Bronchial epithelial cell (primary cell): ENCODE measurements around the gene KCNF1. TPM values are rescaled to one million over a fixed set of nuclear protein-coding genes. Genes with fewer than 3 reads are reported as not detected.
A peak's percentile ranks its signal among the peaks of the same experiment; 100 is the strongest.

Experiments
- DNase-seq: peaks from one replicate; pipeline ENCODE4 v3.0.0-alpha.2; 2010; ENCODE audit warnings: low read depth
- FAIRE-seq: peaks from 2 replicates; lab custom pipeline; 2011; peaks lifted over from hg19 to GRCh38; lab: Jason Lieb, UNC
- H3K27me3 ChIP-seq: 2 replicates; pipeline ENCODE4 v1.5.1; 2011; ENCODE audit warnings: low read length; ENCODE audit not compliant: control insufficient read depth, insufficient read depth
- H3K36me3 ChIP-seq: 2 replicates; pipeline ENCODE4 v1.5.1; 2011; ENCODE audit warnings: low read length; ENCODE audit not compliant: control insufficient read depth, insufficient read depth
- H3K4me3 ChIP-seq: 2 replicates; pipeline ENCODE4 v1.5.1; 2011; ENCODE audit warnings: mild to moderate bottlenecking, low read depth, low read length, control low read depth
- CTCF ChIP-seq: IDR thresholded peaks from 2 replicates; pipeline ENCODE4 v1.5.1; 2011; ENCODE audit warnings: mild to moderate bottlenecking, moderate library complexity, low read length, control low read depth, inconsistent platforms; ENCODE audit not compliant: insufficient read depth, severe bottlenecking
- total RNA-seq: library from RNA; depleted of rRNA; stranded (reverse); fragments of >200 nt; gene quantifications from 2 replicates; pipeline ENCODE4 v1.2.1, GENCODE V29; 2014

Gene KCNF1
- total RNA-seq, 1 donor from 2014 or later, result not detected

GRCh38 chr2:10947005-10947440 lies 35.3 kb downstream of the KCNF1 start:
- TF ChIP-seq CTCF, result no peak
- no peak overlapping the region for H3K4me3 ChIP-seq
- FAIRE-seq (no peak), DNase-seq (peak; percentile 84)
- H3K36me3 ChIP-seq, result no peaks in the 10 kb centered on the region
- peaks cover 3% of the 10 kb centered on the region for H3K27me3 ChIP-seq

- FAIRE-seq, result no peak
These were observed 35.9 kb downstream of the KCNF1 start for GRCh38 chr2:10947446-10948187.

GRCh38 chr2:10948188-10948564 lies 36.4 kb downstream of the KCNF1 start:
- H3K4me3 ChIP-seq, result no peak overlapping the region
- H3K27me3 ChIP-seq, result peaks cover 4% of the 10 kb centered on the region
- FAIRE-seq (no peak), DNase-seq (no peak)
- no peak for TF ChIP-seq CTCF
- H3K36me3 ChIP-seq, result no peaks in the 10 kb centered on the region

More at GRCh38 chr2:10947446-10948187, 35.9 kb downstream of the KCNF1 start:
- Histone ChIP-seq H3K36me3 (no peaks in the 10 kb centered on the region), H3K27me3 (peaks cover 4% of the 10 kb centered on the region), H3K4me3 (no peak overlapping the region)
- no peak for TF ChIP-seq CTCF
- no peak for DNase-seq

- no peak for TF ChIP-seq CTCF
- FAIRE-seq (no peak), DNase-seq (no peak)
- H3K36me3 ChIP-seq, result no peaks in the 10 kb centered on the region
- no peak overlapping the region for H3K4me3 ChIP-seq
- H3K27me3 ChIP-seq, result peaks cover 4% of the 10 kb centered on the region
These were observed 37.0 kb downstream of the KCNF1 start for GRCh38 chr2:10948606-10949230.

GRCh38 chr2:10949835-10950234 lies 38.1 kb downstream of the KCNF1 start:
- H3K4me3 ChIP-seq, result no peak overlapping the region
- FAIRE-seq, result no peak
- TF ChIP-seq CTCF, result no peak

More at GRCh38 chr2:10949835-10950234, 38.1 kb downstream of the KCNF1 start:
- Histone ChIP-seq H3K27me3 (peaks cover 4% of the 10 kb centered on the region), H3K36me3 (no peaks in the 10 kb centered on the region)
- DNase-seq, result no peak
